ENCODE results near the gene PAQR4. TPM values are rescaled to one million over a fixed set of nuclear protein-coding genes. Genes with fewer than 3 reads are reported as not detected.

The PAQR4 gene
- total RNA-seq, 1 donor from 2014 or later: 9.5 TPM

DNA sequence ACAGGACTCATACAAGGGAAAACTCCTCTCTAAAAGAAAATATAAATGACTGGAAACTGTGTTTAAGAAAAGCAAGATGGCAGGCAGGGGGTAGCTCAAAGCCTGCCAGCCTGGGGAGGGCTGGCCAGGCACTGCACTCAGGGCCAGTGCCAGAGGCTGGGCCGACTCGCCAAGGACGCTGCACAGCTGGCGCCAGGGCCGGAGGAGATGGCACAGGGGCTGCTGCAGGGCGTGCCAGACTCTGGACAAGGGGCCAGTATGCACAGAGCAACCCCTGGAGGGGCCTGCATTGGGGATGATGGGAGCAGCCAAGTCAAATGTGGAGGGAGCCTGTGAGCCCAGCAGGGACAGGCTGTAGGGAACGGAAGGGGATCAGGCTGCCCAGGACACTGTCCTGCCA is 7.1 kb downstream of the PAQR4 start:
- no peak for DNase-seq (ENCODE audit: low spot score)
- no peak overlapping the region for H3K27ac Mint-ChIP-seq (ENCODE audit: unreplicated experiment)
- no peaks in the 10 kb centered on the region for H3K36me3 Mint-ChIP-seq (ENCODE audit: low read depth)
- peaks cover 9% of the 10 kb centered on the region for H3K4me1 Mint-ChIP-seq (ENCODE audit: low read depth)
- no peaks in the 10 kb centered on the region for H3K9me3 Mint-ChIP-seq (ENCODE audit: low read depth)
- TF ChIP-seq CTCF (IDR thresholded peaks at IDR 0.05): no peak
- H3K4me3 Mint-ChIP-seq (ENCODE audit: unreplicated experiment): no peak overlapping the region
- H3K27me3 Mint-ChIP-seq (ENCODE audit: low read depth): no peaks in the 10 kb centered on the region

GRCh38 chr16:2976673-2977072 is 7.5 kb downstream of the PAQR4 start:
- H3K36me3 Mint-ChIP-seq (ENCODE audit: low read depth): no peaks in the 10 kb centered on the region
- TF ChIP-seq CTCF (IDR thresholded peaks at IDR 0.05): no peak
- peaks cover 14% of the 10 kb centered on the region for H3K4me1 Mint-ChIP-seq (ENCODE audit: low read depth)
- H3K27ac Mint-ChIP-seq (ENCODE audit: unreplicated experiment): no peak overlapping the region
- no peak overlapping the region for H3K4me3 Mint-ChIP-seq (ENCODE audit: unreplicated experiment)
- H3K27me3 Mint-ChIP-seq (ENCODE audit: low read depth): no peaks in the 10 kb centered on the region
- no peaks in the 10 kb centered on the region for H3K9me3 Mint-ChIP-seq (ENCODE audit: low read depth)
- no peak for DNase-seq (ENCODE audit: low spot score)

GRCh38 chr16:2977440-2977839 is 8.3 kb downstream of the PAQR4 start:
- no peaks in the 10 kb centered on the region for H3K36me3 Mint-ChIP-seq (ENCODE audit: low read depth)
- H3K27me3 Mint-ChIP-seq (ENCODE audit: low read depth): no peaks in the 10 kb centered on the region
- no peaks in the 10 kb centered on the region for H3K9me3 Mint-ChIP-seq (ENCODE audit: low read depth)
- H3K4me3 Mint-ChIP-seq (ENCODE audit: unreplicated experiment): no peak overlapping the region
- H3K4me1 Mint-ChIP-seq (ENCODE audit: low read depth): peaks cover 17% of the 10 kb centered on the region
- no peak overlapping the region for H3K27ac Mint-ChIP-seq (ENCODE audit: unreplicated experiment)
- DNase-seq (ENCODE audit: low spot score): no peak
- no peak for TF ChIP-seq CTCF (IDR thresholded peaks at IDR 0.05)

- H3K9me3 Mint-ChIP-seq (ENCODE audit: low read depth): no peaks in the 10 kb centered on the region
- peaks cover 20% of the 10 kb centered on the region for H3K4me1 Mint-ChIP-seq (ENCODE audit: low read depth)
- peak overlapping the region; percentile 72 for H3K4me3 Mint-ChIP-seq (ENCODE audit: unreplicated experiment)
- no peaks in the 10 kb centered on the region for H3K27me3 Mint-ChIP-seq (ENCODE audit: low read depth)
- peak overlapping the region; percentile 76 for H3K27ac Mint-ChIP-seq (ENCODE audit: unreplicated experiment)
- TF ChIP-seq CTCF (IDR thresholded peaks at IDR 0.05): no peak
- no peak for DNase-seq (ENCODE audit: low spot score)
- no peaks in the 10 kb centered on the region for H3K36me3 Mint-ChIP-seq (ENCODE audit: low read depth)
Measured at GRCh38 chr16:2979669-2980226, 10.6 kb downstream of the PAQR4 start.

DNA sequence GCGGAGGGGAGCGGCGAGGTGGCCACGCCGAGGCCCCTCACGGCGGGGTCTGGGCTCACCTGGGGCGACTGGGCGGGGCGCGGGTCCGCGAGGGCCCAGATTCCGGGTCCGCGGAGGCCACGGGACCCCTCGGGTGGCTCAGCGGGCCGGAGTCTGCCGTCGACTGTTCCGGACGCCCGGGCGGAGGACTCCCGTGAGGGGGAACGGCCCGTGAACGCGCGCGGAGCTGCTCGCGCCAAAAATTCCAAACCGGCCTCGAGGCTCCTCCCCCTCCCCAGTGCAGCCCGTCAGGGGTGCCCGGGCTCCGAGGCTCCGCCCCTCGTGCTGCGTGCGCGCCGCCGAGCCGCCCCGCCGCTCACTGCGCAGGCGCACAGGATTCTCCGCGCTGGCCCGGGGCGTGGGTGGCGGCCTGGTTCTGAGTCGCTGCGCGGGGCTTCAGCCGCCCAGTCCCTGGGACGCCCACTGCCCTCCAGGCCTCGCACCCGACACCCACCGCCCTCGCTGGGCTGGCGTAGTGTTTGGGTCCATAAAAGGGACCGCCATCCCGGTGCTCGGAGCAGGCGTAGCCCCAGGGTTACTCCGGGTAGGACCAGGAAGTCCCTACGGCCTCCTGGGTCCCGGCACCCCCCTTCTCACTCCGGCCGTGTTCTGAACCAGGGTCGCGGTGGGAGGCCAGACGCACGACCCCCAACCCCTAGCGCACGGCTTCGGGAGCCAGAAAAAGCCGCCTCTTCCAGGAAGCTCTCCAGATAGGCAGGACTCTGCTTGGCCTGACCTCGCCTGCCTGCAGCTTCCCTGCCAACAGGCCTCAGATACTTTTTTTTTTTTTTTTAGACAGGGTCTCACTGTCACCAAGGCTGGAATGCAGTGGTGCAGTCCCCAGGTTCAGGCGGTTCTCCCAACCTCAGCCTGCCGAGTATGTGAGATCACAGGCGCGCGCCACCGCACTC is 11.4 kb downstream of the PAQR4 start, which contains the start of gene PKMYT1:
TSS of gene PKMYT1 (minus strand) at position 220 of the 950 bp plus-strand sequence. CDS start 789 bp downstream, outside the sequence.
- no peaks in the 10 kb centered on the region for H3K9me3 Mint-ChIP-seq (ENCODE audit: low read depth)
- H3K36me3 Mint-ChIP-seq (ENCODE audit: low read depth): no peaks in the 10 kb centered on the region
- peaks cover 20% of the 10 kb centered on the region for H3K4me1 Mint-ChIP-seq (ENCODE audit: low read depth)
- H3K27me3 Mint-ChIP-seq (ENCODE audit: low read depth): no peaks in the 10 kb centered on the region
- peak within 1 kb of the TSS; percentile 72 for H3K4me3 Mint-ChIP-seq (ENCODE audit: unreplicated experiment)
- TF ChIP-seq CTCF (IDR thresholded peaks at IDR 0.05): no peak
- peak within 1 kb of the TSS; percentile 76 for H3K27ac Mint-ChIP-seq (ENCODE audit: unreplicated experiment)
- DNase-seq (ENCODE audit: low spot score): no peak

Data from chondrocyte (in vitro differentiated cells).